HepG2 (cell line): ENCODE measurements around the gene C9. TPM values are rescaled to one million over a fixed set of nuclear protein-coding genes. Genes with fewer than 3 reads are reported as not detected.

Source experiments
- ATAC-seq: fragments of 200-7000 bp; cut with Tn5 transposase; 3 replicates; pipeline ENCODE4 v1.9.1; 2020; ENCODE audit warnings: mild to moderate bottlenecking, moderate library complexity
- BruUV-seq: library from RNA; stranded (reverse); fragments of 400-500 nt; replicated peaks from 2 replicates; lab custom pipeline; 2021; lab: Mats Ljungman, UMichigan
- CTCF ChIA-PET: fragments of 300-600 bp; formaldehyde crosslinking; extraction: SDS; loops from one replicate; lab custom pipeline; 2021; ENCODE audit warnings: low total read pairs, inconsistent platforms, low intra/inter-chr PET ratio; lab: Yijun Ruan, JAX
- POLR2A ChIA-PET: fragments of 350-600 bp; sonication (Branson Sonifier 250); formaldehyde crosslinking; loops from one replicate; lab custom pipeline; 2020; ENCODE audit warnings: antibody characterized with exemption, inconsistent platforms; lab: Yijun Ruan, JAX
- DNase-seq: peaks from one replicate; pipeline ENCODE4 v3.0.0-alpha.2; 2015; ENCODE audit warnings: low spot score
- FAIRE-seq: peaks from 3 replicates; lab custom pipeline; 2011; peaks lifted over from hg19 to GRCh38; lab: Jason Lieb, UNC
- H2AFZ ChIP-seq: one replicate; pipeline ENCODE4 v1.6.1; 2011; ENCODE audit warnings: low read length, inconsistent platforms
- H3K27ac ChIP-seq: fragments of 300-600 bp; 3 replicates; pipeline ENCODE4 v1.8.0; 2011; ENCODE audit warnings: mixed run types, mild to moderate bottlenecking, mixed read lengths, low read length, inconsistent platforms; ENCODE audit not compliant: insufficient read depth; ENCODE audit errors: extremely low read length
- H3K27me3 ChIP-seq, 2 experiments: fragments of 200-600 bp in 1 of 2; 2 replicates in 1 of 2; 3 replicates in 1 of 2; pipeline versions ENCODE4 v1.6.0 to v1.8.0; 2011; ENCODE audit warnings: low read length in 2 of 2, mild to moderate bottlenecking in 2 of 2, moderate library complexity in 2 of 2, inconsistent platforms in 1 of 2; ENCODE audit not compliant: insufficient read depth in 2 of 2, control insufficient read depth in 1 of 2
- H3K36me3 ChIP-seq, 2 experiments: fragments of 200-600 bp in 1 of 2; replicated peaks in 1 of 2; 2 replicates in 1 of 2; 3 replicates in 1 of 2; pipeline versions ENCODE4 v1.5.1 to v1.8.0; 2011; ENCODE audit warnings: low read length in 2 of 2, inconsistent platforms in 1 of 2; ENCODE audit not compliant: insufficient read depth in 2 of 2, control insufficient read depth in 1 of 2
- H3K4me1 ChIP-seq: 2 replicates; pipeline ENCODE4 v1.5.1; 2012; ENCODE audit warnings: low read length, inconsistent platforms; ENCODE audit not compliant: insufficient read depth
- H3K4me2 ChIP-seq: 2 replicates; pipeline ENCODE4 v1.6.0; 2011; ENCODE audit warnings: low read depth, low read length, inconsistent platforms
- H3K4me3 ChIP-seq, 3 experiments: fragments of 200-600 bp in 1 of 3; sonication (generic), shearing (Covaris generic) in 1 of 3; replicated peaks in 1 of 3; 2 replicates each; pipeline ENCODE4 v1.5.1; 2011 to 2016; ENCODE audit warnings: low read length in 3 of 3, inconsistent platforms in 2 of 3, low read depth in 2 of 3, mild to moderate bottlenecking in 2 of 3, control low read depth in 1 of 3, mixed read lengths in 1 of 3; ENCODE audit not compliant: insufficient read depth in 1 of 3
- H3K79me2 ChIP-seq: one replicate; pipeline ENCODE4 v1.6.1; 2011; ENCODE audit warnings: low read length, inconsistent platforms; ENCODE audit not compliant: insufficient read depth
- H3K9ac ChIP-seq: 2 replicates; pipeline ENCODE4 v1.6.0; 2011; ENCODE audit warnings: mild to moderate bottlenecking, low read depth, low read length, inconsistent platforms; ENCODE audit not compliant: insufficient read depth
- H3K9me3 ChIP-seq: 2 replicates; pipeline ENCODE4 v1.5.1; 2012; ENCODE audit warnings: mild to moderate bottlenecking, low read length
- H4K20me1 ChIP-seq: 2 replicates; pipeline ENCODE4 v1.6.0; 2011; ENCODE audit warnings: inconsistent platforms, mild to moderate bottlenecking, low read length, moderate library complexity; ENCODE audit not compliant: insufficient read depth
- EEA1 ChIP-seq: sonication (generic); formaldehyde crosslinking; IDR thresholded peaks from 2 replicates; pipeline ENCODE4 v1.5.1; 2020; ENCODE audit warnings: mild to moderate bottlenecking, missing genetic modification reagents, borderline replicate concordance
- FOXK1 ChIP-seq: sonication (generic); formaldehyde crosslinking; IDR thresholded peaks from 2 replicates; pipeline ENCODE4 v1.4.0; 2020; ENCODE audit warnings: low read depth, missing genetic modification reagents, borderline replicate concordance
- SIX4 ChIP-seq: sonication (generic); formaldehyde crosslinking; IDR thresholded peaks from 2 replicates; pipeline ENCODE4 v1.4.0; 2020; ENCODE audit warnings: missing genetic modification reagents
- SP1 ChIP-seq, 2 experiments: fragments of 450-650 bp in 1 of 2; sonication (generic) in 1 of 2; formaldehyde crosslinking in 1 of 2; IDR thresholded peaks; 2 replicates each; pipeline versions ENCODE4 v1.4.0 to v1.6.1; 2016 to 2020; ENCODE audit warnings: missing genetic modification reagents in 1 of 2
- ZNF430 ChIP-seq: sonication (generic); formaldehyde crosslinking; IDR thresholded peaks from 2 replicates; pipeline ENCODE4 v1.9.0; 2021; ENCODE audit warnings: mild to moderate bottlenecking, missing genetic modification reagents
- ZNF547 ChIP-seq: sonication (generic); formaldehyde crosslinking; IDR thresholded peaks from 2 replicates; pipeline ENCODE4 v1.5.1; 2020; ENCODE audit warnings: mild to moderate bottlenecking, missing genetic modification reagents
- WGBS: methylation state at CpG from one replicate; pipeline ENCODE4 v1.1.6; 2017; ENCODE audit warnings: low lambda C conversion rate; 5-methylcytosine and 5-hydroxymethylcytosine counted together
- in situ Hi-C: cut with HindIII; loops from 2 replicates; pipeline ENCODE4 v1.10.0; 2017; ENCODE audit warnings: low pct_unique_long_range_greater_than_20kb; ENCODE audit not compliant: extremely low pct_ligation_motif_present
- intact Hi-C: fragments of 100-400 bp; cut with micrococcal nuclease; formaldehyde crosslinking; loops from one replicate; pipeline ENCODE4 v1.10.0; 2022; ENCODE audit not compliant: unreplicated experiment
- polyA plus RNA-seq, 8 experiments: library from polyadenylated mRNA; depleted of rRNA in 3 of 8; stranded (reverse) in 7 of 8; unstranded in 1 of 8; fragments of >200 nt; fragmentation: Illumina TruSeq in 4 of 8; extraction: Trizol in 4 of 8; gene quantifications; 2 replicates each; pipeline versions ENCODE4 v1.2.1 to v1.2.3, GENCODE V29; 2011 to 2016; ENCODE audit warnings: low read depth in 4 of 8, missing spikeins in 1 of 8, mixed read lengths in 1 of 8; ENCODE audit not compliant: insufficient read depth in 1 of 8
- total RNA-seq, 5 experiments: library from RNA; depleted of rRNA; stranded (reverse); fragments of >200 nt; fragmentation: Illumina TruSeq; extraction: Trizol; gene quantifications; 2 replicates each; pipeline ENCODE4 v1.2.3, GENCODE V29; 2016; ENCODE audit warnings: low read depth in 1 of 5
- TF ChIP-seq, protein P1 (sequence below): sonication (generic); formaldehyde crosslinking; IDR thresholded peaks from 2 replicates; pipeline ENCODE4 v1.4.0; 2020; ENCODE audit warnings: missing genetic modification reagents
- TF ChIP-seq, protein P2 (sequence below): sonication (generic); formaldehyde crosslinking; IDR thresholded peaks from 2 replicates; pipeline ENCODE4 v1.4.0; 2020; ENCODE audit warnings: missing genetic modification reagents, mild to moderate bottlenecking, borderline replicate concordance
- TF ChIP-seq, protein P3 (sequence below): sonication (generic); formaldehyde crosslinking; IDR thresholded peaks from 2 replicates; pipeline ENCODE4 v1.4.0; 2020; ENCODE audit warnings: missing genetic modification reagents
- TF ChIP-seq, protein P4 (sequence below): sonication (generic); formaldehyde crosslinking; IDR thresholded peaks from 2 replicates; pipeline ENCODE4 v1.5.0; 2020; ENCODE audit warnings: missing genetic modification reagents, mild to moderate bottlenecking, borderline replicate concordance

C9 gene
- total and polyA plus RNA-seq, 2 of the 13 experiments (the other 11 are each of a cell fraction or from before 2014, with no cell fraction given) = not detected

DNA sequence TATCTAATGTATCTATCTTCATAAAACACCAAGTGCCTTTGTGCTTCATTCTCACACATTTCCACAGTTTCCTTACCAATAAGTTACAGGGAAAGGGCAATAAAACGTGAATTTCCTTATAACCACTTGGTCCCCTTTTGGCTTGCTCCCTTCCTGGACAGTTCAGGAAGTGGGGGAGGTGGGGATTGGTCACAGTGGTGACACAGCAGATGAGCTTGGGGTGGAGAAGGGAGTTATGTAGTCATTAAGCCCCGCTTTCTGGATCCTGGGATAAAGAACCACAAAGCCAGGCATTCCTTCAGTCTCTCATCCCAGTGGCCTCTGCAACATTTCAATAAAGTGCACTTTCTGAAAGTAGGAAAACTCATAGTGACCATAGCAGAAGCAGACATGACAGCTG lies 97.9 kb downstream of the C9 start (continued):
- TF ChIP-seq, protein P1, sequence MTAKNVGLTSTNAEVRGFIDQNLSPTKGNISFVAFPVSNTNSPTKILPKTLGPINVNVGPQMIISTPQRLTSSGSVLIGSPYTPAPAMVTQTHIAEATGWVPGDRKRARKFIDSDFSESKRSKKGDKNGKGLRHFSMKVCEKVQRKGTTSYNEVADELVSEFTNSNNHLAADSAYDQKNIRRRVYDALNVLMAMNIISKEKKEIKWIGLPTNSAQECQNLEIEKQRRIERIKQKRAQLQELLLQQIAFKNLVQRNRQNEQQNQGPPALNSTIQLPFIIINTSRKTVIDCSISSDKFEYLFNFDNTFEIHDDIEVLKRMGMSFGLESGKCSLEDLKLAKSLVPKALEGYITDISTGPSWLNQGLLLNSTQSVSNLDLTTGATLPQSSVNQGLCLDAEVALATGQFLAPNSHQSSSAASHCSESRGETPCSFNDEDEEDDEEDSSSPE (CRISPR knock-in tag) = no peak
- TF ChIP-seq ZNF547 = no peak

DNA sequence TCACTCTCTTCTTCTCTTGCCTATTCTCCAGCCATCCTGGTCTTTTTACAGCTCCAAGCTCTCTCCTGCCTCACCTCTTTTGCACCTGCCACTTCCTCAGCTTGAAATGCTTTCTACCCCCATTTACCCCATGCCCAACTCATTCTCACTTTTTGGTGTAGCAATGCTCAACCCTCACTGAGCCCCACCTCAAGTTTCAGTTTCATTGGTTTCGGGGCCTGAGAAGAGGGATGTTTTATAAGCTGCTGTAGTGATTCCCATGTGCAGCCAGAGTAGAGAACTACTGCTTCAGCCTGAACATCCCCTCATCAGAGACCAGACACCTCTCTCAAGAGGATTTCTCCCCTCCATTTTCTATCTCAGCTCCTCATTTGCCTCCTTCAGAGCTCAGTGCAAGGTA lies 99.8 kb downstream of the C9 start:
- no peaks in the 10 kb centered on the region for H3K9me3 ChIP-seq
- no peak overlapping the region for H3K9ac ChIP-seq
- no peak for TF ChIP-seq ZNF430
- TF ChIP-seq EEA1 (CRISPR knock-in tag) = no peak
- TF ChIP-seq, protein P2, sequence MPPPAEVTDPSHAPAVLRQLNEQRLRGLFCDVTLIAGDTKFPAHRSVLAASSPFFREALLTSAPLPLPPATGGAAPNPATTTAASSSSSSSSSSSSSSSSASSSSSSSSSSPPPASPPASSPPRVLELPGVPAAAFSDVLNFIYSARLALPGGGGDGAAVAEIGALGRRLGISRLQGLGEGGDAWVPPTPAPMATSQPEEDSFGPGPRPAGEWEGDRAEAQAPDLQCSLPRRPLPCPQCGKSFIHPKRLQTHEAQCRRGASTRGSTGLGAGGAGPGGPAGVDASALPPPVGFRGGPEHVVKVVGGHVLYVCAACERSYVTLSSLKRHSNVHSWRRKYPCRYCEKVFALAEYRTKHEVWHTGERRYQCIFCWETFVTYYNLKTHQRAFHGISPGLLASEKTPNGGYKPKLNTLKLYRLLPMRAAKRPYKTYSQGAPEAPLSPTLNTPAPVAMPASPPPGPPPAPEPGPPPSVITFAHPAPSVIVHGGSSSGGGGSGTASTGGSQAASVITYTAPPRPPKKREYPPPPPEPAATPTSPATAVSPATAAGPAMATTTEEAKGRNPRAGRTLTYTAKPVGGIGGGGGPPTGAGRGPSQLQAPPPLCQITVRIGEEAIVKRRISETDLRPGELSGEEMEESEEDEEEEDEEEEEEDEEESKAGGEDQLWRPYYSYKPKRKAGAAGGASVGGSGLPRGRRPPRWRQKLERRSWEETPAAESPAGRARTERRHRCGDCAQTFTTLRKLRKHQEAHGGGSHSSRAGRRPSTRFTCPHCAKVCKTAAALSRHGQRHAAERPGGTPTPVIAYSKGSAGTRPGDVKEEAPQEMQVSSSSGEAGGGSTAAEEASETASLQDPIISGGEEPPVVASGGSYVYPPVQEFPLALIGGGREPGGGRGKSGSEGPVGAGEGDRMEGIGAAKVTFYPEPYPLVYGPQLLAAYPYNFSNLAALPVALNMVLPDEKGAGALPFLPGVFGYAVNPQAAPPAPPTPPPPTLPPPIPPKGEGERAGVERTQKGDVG (CRISPR knock-in tag) = no peak
- no peak for TF ChIP-seq SIX4 (CRISPR knock-in tag)
- TF ChIP-seq, protein P3, sequence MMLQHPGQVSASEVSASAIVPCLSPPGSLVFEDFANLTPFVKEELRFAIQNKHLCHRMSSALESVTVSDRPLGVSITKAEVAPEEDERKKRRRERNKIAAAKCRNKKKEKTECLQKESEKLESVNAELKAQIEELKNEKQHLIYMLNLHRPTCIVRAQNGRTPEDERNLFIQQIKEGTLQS (CRISPR knock-in tag) = no peak
- no peak for TF ChIP-seq FOXK1
- no peak for TF ChIP-seq SP1 (IDR thresholded peaks at IDR 0.05)
- TF ChIP-seq SP1 (CRISPR knock-in tag; IDR thresholded peaks at IDR 0.05) = no peak
- TF ChIP-seq, protein P4, sequence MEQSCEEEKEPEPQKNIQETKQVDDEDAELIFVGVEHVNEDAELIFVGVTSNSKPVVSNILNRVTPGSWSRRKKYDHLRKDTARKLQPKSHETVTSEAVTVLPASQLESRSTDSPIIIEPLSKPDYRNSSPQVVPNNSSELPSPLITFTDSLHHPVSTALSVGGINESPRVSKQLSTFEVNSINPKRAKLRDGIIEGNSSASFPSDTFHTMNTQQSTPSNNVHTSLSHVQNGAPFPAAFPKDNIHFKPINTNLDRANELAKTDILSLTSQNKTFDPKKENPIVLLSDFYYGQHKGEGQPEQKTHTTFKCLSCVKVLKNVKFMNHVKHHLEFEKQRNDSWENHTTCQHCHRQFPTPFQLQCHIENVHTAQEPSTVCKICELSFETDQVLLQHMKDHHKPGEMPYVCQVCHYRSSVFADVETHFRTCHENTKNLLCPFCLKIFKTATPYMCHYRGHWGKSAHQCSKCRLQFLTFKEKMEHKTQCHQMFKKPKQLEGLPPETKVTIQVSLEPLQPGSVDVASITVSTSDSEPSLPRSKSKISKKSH (CRISPR knock-in tag) = no peak
- H4K20me1 ChIP-seq = no peaks in the 10 kb centered on the region
- in situ Hi-C loops (no loop called here), intact Hi-C loops (no loop called here)
- FAIRE-seq (no peak), ATAC-seq (no peak), DNase-seq (no peak)
- no peaks in the 10 kb centered on the region for H3K36me3 ChIP-seq
- POLR2A ChIA-PET = no interaction called here
- WGBS = 25% methylated on average over 1 of the region's 1 CpG
- no peak overlapping the region for H3K4me2 ChIP-seq
- H3K4me1 ChIP-seq = no peaks in the 10 kb centered on the region
- CTCF ChIA-PET = no interaction called here
- BruUV-seq = no TSS peak
- no peak overlapping the region for H3K4me3 ChIP-seq
- H3K27ac ChIP-seq = no peak overlapping the region
- H3K79me2 ChIP-seq = no peaks in the 10 kb centered on the region
- no peaks in the 10 kb centered on the region for H3K27me3 ChIP-seq
- H2AFZ ChIP-seq = no peak overlapping the region
